Fibroblast of villous mesenchyme (primary cell): Measurements from ENCODE around the gene PACSIN1. TPM values are rescaled to one million over a fixed set of nuclear protein-coding genes. Genes with fewer than 3 reads are reported as not detected.

ENCODE experiments used
- DNase-seq: peaks from one replicate; pipeline ENCODE4 v3.0.0-alpha.2; 2010; ENCODE audit warnings: low read depth
- H3K4me3 ChIP-seq: 2 replicates; pipeline ENCODE4 v1.5.1; 2011; ENCODE audit warnings: low read depth, mild to moderate bottlenecking, low read length
- CTCF ChIP-seq: IDR thresholded peaks from 2 replicates; pipeline ENCODE4 v1.5.1; 2012; ENCODE audit warnings: low read depth, mild to moderate bottlenecking, low read length; ENCODE audit not compliant: insufficient read depth
- total RNA-seq: library from RNA; depleted of rRNA; stranded (reverse); fragments of >200 nt; gene quantifications from 2 replicates; pipeline ENCODE4 v1.2.3, GENCODE V29; 2012

The PACSIN1 gene
- total RNA-seq, 1 donor: under 0.01 TPM

GRCh38 chr6:34457742-34458735 lies 7.8 kb upstream of the PACSIN1 start:
- no peak for DNase-seq
- H3K4me3 ChIP-seq: no peak overlapping the region
- TF ChIP-seq CTCF: no peak

DNA sequence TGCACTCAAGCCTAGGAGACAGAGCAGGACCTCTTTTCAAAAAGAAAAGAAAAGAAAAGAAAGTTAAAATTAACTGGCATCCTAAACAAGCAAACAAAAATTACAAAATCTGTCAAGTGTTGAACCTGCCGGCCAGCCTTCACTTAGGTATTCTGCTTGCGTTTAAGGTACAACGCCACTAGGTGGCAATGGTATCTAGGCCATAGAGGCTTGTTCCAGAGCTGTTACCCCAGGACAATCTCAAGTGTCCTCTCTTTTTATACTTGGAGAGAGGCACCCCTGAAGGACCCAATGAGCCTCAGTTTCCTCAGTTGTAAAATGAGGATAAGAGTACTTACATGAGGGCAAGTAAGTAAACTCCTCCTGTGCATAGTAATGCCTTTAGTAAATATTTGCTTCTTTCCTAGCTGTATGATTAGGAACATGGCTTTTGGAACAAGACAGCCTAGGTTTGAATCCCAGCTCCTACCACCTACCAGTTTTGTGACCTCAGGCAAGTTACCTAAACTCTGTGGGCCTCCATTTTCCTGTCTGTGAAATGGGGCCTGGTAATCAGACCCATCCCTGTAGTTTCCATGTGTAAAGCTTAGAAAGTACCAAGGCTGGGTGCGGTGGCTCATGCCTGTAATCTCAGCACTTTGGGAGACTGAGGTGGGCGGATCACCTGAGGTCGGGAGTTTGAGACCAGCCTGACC lies 5.8 kb upstream of the PACSIN1 start:
- TF ChIP-seq CTCF: peak; percentile 70
- DNase-seq: peak; percentile 61
- no peak overlapping the region for H3K4me3 ChIP-seq

DNA sequence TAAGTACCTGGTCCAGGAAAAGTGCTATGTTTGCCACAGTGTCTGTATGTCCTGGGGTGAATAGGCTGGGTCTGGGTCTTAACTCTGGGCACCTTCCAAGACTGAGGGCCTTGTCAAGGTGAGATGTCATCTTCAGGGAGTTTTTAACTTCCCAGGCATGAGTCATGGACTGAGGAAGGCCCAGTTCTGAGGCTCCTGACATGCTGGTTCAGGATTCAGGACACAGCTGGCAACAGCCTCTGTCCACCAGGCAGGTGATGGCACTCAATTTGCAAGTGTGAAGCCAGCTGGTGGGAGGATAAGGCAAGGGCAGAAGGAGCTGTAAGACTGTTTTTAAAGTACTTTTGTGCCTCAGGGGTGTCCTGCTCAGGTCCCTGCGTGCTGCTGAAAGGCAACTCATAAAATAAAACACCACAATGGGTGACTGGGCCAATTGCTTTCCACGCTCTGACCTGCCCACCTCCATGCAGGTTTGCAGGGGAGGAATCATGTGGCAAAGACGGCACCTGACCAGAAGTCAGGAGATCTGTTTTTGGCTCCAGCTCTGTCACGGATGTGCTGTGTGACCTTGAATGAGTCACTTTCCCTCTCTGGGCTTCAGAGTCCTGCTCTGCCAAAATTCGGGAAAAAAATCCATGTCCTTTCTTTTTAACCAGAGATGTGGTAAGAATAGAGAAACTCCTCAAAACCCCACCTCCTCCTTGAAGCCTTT lies 4.9 kb upstream of the PACSIN1 start:
- no peak for DNase-seq
- no peak overlapping the region for H3K4me3 ChIP-seq
- no peak for TF ChIP-seq CTCF

GRCh38 chr6:34462010-34462409 lies 3.9 kb upstream of the PACSIN1 start:
- no peak for DNase-seq
- H3K4me3 ChIP-seq: no peak overlapping the region
- no peak for TF ChIP-seq CTCF

- peak; percentile 14 for DNase-seq
- no peak overlapping the region for H3K4me3 ChIP-seq
- TF ChIP-seq CTCF: no peak
These were observed 3.3 kb upstream of the PACSIN1 start for GRCh38 chr6:34462551-34462971.

DNA sequence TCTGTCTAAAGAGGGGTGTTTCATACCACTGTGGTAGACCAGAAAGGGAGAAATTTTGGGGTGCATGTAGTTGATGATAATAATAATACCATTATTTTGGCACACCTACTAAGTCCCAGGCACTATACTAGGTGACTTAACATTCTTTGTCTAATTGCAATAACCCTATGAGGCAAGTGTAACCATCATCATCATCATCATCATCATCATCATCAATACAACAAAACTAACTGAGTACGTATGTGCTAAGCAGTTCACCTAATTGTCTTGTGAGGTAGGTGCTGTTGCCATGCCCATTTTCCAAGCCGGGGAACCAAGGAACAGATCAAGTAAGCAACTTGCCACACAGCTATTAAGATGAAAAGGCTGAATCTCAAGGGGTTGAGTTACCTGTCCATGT lies 2.6 kb upstream of the PACSIN1 start:
- TF ChIP-seq CTCF: no peak
- H3K4me3 ChIP-seq: no peak overlapping the region
- DNase-seq: no peak
